GM10266 (cell line): ENCODE results near the gene TAF10.

ENCODE experiments used
- DNase-seq: peaks from one replicate; pipeline ENCODE4 v3.0.0; 2012; ENCODE audit errors: extremely low spot score
- TF ChIP-seq, protein P1 (sequence below): IDR thresholded peaks from 2 replicates; pipeline ENCODE4 v1.5.1; 2012; ENCODE audit warnings: mild to moderate bottlenecking, low read depth; ENCODE audit not compliant: control insufficient read depth, insufficient read depth; ENCODE audit errors: missing control alignments

Gene TAF10

DNA sequence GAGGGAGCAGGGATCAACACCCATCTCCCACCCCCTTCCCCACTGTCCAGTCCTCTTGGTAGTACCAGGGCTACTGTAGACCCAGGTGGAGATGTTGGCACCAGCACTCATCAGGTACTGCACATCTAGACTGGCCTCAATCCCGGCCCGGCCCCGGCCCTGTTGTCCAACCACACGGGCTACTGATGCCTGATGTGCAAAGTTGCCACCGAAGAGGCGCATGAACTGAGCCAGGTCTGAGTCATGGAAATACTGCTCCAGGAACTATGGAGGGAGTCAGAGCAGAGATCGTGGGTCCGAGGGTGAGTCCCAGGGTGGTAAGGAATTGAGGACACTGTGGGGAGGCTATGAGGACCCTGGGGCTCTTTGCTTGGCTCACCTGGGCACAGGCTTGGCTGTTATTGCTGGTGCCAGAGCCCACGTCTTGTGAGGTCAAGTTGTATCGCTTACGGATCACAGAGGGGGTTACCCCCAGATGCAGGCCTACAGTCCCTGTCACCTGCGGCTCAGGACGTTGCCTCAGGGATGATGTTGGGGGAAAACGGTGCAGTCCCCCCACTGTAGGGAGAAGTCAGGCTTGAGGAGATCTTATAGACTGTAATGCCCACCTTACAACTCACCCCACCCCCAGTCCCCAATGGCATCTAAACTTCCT, 4.7 kb upstream of the TAF10 start:
- DNase-seq = no peak
- TF ChIP-seq, protein P1, sequence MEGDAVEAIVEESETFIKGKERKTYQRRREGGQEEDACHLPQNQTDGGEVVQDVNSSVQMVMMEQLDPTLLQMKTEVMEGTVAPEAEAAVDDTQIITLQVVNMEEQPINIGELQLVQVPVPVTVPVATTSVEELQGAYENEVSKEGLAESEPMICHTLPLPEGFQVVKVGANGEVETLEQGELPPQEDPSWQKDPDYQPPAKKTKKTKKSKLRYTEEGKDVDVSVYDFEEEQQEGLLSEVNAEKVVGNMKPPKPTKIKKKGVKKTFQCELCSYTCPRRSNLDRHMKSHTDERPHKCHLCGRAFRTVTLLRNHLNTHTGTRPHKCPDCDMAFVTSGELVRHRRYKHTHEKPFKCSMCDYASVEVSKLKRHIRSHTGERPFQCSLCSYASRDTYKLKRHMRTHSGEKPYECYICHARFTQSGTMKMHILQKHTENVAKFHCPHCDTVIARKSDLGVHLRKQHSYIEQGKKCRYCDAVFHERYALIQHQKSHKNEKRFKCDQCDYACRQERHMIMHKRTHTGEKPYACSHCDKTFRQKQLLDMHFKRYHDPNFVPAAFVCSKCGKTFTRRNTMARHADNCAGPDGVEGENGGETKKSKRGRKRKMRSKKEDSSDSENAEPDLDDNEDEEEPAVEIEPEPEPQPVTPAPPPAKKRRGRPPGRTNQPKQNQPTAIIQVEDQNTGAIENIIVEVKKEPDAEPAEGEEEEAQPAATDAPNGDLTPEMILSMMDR = no peak

DNA sequence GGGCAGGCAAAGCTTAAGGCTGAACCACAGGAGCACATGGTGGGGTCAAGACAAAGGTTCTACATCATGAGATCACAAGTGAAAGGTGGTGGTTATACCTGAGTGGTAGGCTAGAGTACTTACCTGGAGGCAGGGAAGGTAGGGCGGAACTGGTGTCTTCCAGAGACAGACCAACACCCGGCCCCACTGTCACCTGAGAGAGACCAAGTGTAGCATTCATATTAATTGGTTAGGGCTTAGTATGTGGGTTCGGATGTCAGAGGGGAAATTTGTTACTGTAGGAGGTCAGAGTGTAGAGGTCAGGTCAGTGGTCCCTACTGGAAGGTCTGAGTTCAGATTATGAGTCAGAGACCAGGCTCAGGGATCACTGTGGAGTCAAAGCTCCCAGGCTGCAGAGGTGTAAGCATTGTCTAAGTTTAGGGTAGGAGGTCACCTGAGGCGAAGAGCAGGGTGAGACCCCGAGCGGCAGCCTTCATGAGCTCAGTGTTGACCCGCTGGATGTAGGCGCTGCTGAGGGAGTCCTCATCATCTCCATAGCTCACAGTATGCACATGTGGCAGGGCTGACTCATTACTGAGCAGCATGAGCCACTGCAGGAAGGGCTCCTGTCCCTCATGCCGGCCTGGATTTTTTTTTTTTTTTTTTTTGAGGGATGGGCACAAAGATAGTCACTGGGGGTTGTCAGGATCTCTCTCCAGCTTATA, 4.0 kb upstream of the TAF10 start:
- no peak for DNase-seq
- TF ChIP-seq, protein P1 = no peak

DNA sequence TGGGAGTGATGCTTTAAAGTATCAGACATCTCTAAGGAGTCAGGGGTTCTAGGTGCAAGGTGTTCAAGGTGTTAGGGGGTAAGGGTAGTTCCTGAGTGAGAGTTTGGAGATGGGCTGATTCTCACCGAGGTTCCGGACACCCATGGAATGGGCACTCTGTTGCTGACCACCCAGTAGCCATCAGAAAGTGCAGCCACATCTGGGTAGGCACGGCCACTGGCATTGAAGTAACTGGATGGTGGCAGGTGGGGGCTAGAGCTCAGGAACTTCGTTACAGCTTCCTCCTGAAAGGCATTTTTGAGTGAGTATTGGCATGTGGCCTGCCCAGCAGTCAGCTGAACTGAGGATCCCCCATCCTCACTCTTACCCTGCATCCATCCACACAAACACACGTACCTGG, 3.0 kb upstream of the TAF10 start:
- no peak for DNase-seq
- TF ChIP-seq, protein P1 = no peak

DNA sequence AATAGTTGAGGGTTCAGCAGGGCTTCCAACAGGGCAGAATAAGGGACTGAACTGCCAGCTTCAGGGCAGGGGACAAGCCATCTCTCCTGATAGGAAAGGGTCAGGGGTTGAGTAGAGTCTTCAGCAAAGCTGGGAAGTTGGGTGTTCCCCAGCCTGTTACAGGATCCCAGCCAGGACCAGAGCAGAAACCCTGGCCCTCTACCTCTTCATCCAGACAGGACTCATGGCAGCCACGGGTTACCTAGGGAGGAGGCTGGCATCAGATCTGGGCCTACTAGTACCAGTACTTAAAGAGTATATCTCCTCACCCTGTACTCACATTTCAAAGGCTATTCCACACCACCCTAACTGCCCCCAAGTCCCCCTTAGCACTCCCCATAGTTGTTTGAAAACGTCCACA, 2.4 kb upstream of the TAF10 start:
- TF ChIP-seq, protein P1 = no peak
- DNase-seq = no peak

DNA sequence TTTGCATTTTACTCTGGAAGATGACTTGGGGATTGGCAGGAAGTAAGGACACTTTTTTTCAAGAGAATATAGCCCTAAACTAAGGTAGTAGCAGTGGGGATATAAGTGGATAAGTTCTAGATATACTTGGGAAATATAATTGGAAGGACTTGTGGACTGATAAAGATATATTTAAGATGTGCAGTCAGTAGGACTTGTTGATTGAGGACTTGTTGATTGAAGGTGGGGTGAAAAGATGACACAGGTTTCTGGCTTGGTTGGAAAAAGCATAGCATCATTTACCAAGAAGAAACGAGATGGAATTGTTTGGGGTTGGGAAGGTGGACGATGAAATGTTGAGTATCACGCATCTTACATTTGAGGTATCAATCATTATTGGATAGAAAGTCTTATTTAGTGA, 1.5 kb upstream of the TAF10 start:
- TF ChIP-seq, protein P1 = no peak
- no peak for DNase-seq

DNA sequence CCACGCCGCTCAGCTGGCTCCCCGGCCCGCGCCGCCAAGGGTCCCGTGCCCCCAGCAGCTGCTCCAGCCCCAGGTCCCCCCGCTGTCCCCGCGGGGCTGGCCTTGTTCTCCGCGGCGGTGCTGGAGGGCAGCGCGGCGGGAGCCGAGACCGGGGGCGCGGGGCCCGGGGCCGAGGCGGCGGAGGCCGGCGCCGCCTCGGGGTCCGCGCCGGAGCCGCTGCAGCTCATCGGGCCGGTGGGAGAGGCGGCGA, 128 bp downstream of the TAF10 start:
- DNase-seq = no peak
- TF ChIP-seq, protein P1 = no peak
